Uterus (tissue), 4 donors: ENCODE results near the gene FUT4. TPM values are rescaled to one million over a fixed set of nuclear protein-coding genes. Genes with fewer than 3 reads are reported as not detected.

Experiments
- DNase-seq, 2 donors: peaks; one replicate each; pipeline ENCODE4 v3.0.0-alpha.2; 2019 to 2020
- H3K27ac ChIP-seq, 2 donors: fragments of 200-600 bp; sonication (generic); 1 replicate in 1 of 2; 2 replicates in 1 of 2; pipeline ENCODE4 v1.5.1; 2016 to 2018
- H3K27me3 ChIP-seq, 2 donors: fragments of 200-600 bp; sonication (generic); one replicate each; pipeline ENCODE4 v1.5.1; 2018 to 2019; ENCODE audit warnings: control low read depth in 1 of 2
- H3K36me3 ChIP-seq, 2 donors: fragments of 200-600 bp; sonication (generic); one replicate each; pipeline ENCODE4 v1.5.1; 2019; ENCODE audit warnings: control low read depth in 1 of 2
- H3K4me1 ChIP-seq, 2 donors: fragments of 200-600 bp; sonication (generic); one replicate each; pipeline ENCODE4 v1.5.1; 2018 to 2019; ENCODE audit warnings: control low read depth in 1 of 2
- H3K4me3 ChIP-seq, 2 donors: fragments of 200-600 bp; sonication (generic); 1 replicate in 1 of 2; 2 replicates in 1 of 2; pipeline ENCODE4 v1.5.1; 2018 to 2019; ENCODE audit warnings: mild to moderate bottlenecking in 1 of 2
- H3K9me3 ChIP-seq, 2 donors: fragments of 200-600 bp; sonication (generic); one replicate each; pipeline ENCODE4 v1.5.1; 2019; ENCODE audit warnings: control low read depth in 1 of 2
- POLR2A ChIP-seq, 2 donors: fragments of 450-650 bp; IDR thresholded peaks; one replicate each; pipeline ENCODE4 v1.6.1; 2016; ENCODE audit warnings: antibody characterized with exemption in 2 of 2, mild to moderate bottlenecking in 1 of 2, moderate library complexity in 1 of 2
- intact Hi-C: fragments of 100-400 bp; cut with DNase I; formaldehyde crosslinking; loops from one replicate; pipeline ENCODE4 v1.15.1; 2023; ENCODE audit warnings: low total_unique reads
- total RNA-seq, 4 donors: library from RNA; depleted of rRNA in 3 of 4; stranded (reverse); fragments of >200 nt in 3 of 4; gene quantifications; one replicate each; pipeline versions ENCODE4 v1.1.0 to v1.2.4, GENCODE V29; 2014 to 2023
- TF ChIP-seq, protein P1 (sequence below), 4 experiments: fragments of 200-600 bp in 2 of 4; fragments of 450-650 bp in 2 of 4; sonication (generic) in 2 of 4; IDR thresholded peaks; one replicate each; pipeline ENCODE4 v1.5.1; 2016 to 2019; ENCODE audit warnings: antibody characterized with exemption in 4 of 4, mild to moderate bottlenecking in 2 of 4, moderate library complexity in 1 of 4
- donor health status: DM: yes; HTN: yes; CAD: no.

Gene FUT4
- total RNA-seq, 4 donors from 2014 or later = 2.6 to 15.2 (median 9.2) TPM

DNA sequence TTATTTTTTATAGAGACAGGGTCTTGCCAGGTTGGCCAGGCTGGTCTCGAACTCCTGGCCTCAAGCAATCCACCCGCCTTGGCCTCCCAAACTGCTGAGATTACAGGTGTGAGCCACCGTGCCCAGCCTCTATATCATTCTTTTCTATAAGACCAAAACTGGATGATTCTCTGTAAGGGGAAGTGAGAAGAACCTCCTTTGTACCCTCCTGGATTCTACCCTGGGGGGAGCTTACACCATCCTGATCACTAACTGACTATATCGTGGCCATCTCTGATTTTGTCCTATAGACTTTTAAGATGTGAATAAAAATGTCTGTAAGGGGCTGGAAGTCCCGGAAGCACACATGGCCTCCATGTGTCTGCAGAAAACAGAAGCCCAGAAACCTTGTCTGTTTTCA, 32.6 kb downstream of the FUT4 start:
- Histone ChIP-seq H3K36me3 (no peaks in the 10 kb centered on the region), H3K4me1 (no peaks in the 10 kb centered on the region), H3K4me3 (no peak overlapping the region), H3K9me3 (no peaks in the 10 kb centered on the region), H3K27ac (no peak overlapping the region), H3K27me3 (no peaks in the 10 kb centered on the region)
- no peak for TF ChIP-seq POLR2A (IDR thresholded peaks at IDR 0.05)
- TF ChIP-seq, protein P1, sequence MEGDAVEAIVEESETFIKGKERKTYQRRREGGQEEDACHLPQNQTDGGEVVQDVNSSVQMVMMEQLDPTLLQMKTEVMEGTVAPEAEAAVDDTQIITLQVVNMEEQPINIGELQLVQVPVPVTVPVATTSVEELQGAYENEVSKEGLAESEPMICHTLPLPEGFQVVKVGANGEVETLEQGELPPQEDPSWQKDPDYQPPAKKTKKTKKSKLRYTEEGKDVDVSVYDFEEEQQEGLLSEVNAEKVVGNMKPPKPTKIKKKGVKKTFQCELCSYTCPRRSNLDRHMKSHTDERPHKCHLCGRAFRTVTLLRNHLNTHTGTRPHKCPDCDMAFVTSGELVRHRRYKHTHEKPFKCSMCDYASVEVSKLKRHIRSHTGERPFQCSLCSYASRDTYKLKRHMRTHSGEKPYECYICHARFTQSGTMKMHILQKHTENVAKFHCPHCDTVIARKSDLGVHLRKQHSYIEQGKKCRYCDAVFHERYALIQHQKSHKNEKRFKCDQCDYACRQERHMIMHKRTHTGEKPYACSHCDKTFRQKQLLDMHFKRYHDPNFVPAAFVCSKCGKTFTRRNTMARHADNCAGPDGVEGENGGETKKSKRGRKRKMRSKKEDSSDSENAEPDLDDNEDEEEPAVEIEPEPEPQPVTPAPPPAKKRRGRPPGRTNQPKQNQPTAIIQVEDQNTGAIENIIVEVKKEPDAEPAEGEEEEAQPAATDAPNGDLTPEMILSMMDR (IDR thresholded peaks at IDR 0.05) = no peak
- no peak for DNase-seq
- intact Hi-C loops = no loop called here

DNA sequence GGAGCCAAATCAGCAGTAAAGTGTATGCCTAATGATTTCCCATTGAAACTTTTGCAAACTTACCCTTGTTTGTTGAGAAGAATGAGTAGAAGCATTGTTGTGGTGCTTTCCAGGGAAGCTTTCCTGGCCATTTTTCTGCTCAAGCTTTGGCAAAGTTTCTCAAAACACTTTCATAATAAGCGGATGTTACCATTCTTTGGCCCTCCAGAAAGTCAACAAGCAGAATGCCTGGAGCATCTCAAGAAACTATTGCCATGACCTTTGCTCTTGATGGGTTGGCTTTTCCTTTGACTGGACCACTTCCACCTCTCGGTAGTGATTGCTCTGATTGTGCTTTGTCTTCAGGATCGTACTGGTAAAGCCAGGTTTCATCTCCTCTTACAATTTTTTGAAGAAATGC, 34.1 kb downstream of the FUT4 start:
- Histone ChIP-seq H3K36me3 (no peaks in the 10 kb centered on the region), H3K27ac (no peak overlapping the region), H3K9me3 (no peaks in the 10 kb centered on the region), H3K4me3 (no peak overlapping the region), H3K4me1 (no peaks in the 10 kb centered on the region), H3K27me3 (no peaks in the 10 kb centered on the region)
- DNase-seq = no peak
- intact Hi-C loops = no loop called here
- no peak for TF ChIP-seq POLR2A (IDR thresholded peaks at IDR 0.05)
- TF ChIP-seq, protein P1 (IDR thresholded peaks at IDR 0.05) = no peak

DNA sequence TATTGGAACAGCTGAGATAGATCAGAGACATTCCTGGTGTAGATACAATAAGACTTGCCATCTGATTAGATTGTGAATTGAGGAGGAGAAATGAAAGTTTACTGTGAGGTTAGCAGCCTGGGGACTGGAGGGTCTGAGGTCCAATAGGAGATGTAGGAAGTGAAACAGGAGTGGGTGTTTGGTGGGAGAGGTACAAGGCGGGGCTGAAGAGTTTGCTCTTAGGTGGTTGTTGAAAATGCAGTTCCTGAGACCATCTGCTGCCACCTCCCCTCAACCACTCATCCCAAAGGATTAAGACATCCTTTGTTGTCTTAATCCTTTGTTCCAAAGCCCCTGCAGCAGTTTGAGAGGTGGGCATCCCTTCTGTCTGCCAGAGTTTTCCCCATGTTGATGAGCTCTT, 38.2 kb downstream of the FUT4 start:
- H3K27me3 ChIP-seq = no peaks in the 10 kb centered on the region
- no peak for DNase-seq
- intact Hi-C loops = loop anchor here (10.0 kb wide), 1 partner anchor 67 kb away; the partner anchor contains the start of gene C11orf97
- no peak overlapping the region for H3K4me3 ChIP-seq
- H3K4me1 ChIP-seq = no peaks in the 10 kb centered on the region
- no peak for TF ChIP-seq POLR2A (IDR thresholded peaks at IDR 0.05)
- TF ChIP-seq, protein P1 (IDR thresholded peaks at IDR 0.05) = no peak
- no peaks in the 10 kb centered on the region for H3K36me3 ChIP-seq
- no peak overlapping the region for H3K27ac ChIP-seq
- H3K9me3 ChIP-seq = no peaks in the 10 kb centered on the region

DNA sequence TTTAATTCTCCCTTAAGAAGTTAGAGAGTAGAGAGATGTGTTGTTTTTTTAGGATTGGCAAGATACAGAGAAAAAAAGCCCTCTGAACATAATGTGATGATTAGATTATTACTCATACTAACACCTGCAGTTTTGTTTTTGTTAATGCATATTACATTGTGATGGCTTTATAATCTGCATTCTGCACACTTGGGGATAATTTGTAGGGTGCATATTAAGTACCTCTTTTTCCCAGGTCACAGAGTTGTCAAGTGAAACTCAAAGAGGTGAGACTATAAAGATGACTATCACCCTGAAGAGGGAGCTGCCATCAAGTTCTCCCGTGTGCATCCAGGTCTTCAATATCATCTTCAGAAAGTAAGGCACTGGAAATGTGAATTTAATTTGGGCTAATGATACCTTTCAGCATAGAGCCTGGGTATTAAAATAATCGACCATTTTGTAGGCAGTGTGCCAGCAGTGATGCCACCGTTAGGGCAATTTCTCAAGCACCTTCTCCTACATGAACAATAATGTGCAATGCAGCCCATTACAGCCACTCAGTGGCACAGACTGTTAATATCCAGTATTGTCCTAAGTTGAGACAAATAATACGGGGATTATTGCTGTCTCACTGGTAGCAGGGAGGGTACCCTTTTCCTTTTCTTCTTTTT, 39.6 kb downstream of the FUT4 start:
- no peaks in the 10 kb centered on the region for H3K4me1 ChIP-seq
- intact Hi-C loops = loop anchor here (10.0 kb wide), 1 partner anchor 69 kb away; the partner anchor contains the start of gene C11orf97
- TF ChIP-seq, protein P1 (IDR thresholded peaks at IDR 0.05) = no peak
- no peaks in the 10 kb centered on the region for H3K36me3 ChIP-seq
- H3K27ac ChIP-seq = no peak overlapping the region
- no peaks in the 10 kb centered on the region for H3K27me3 ChIP-seq
- H3K9me3 ChIP-seq = no peaks in the 10 kb centered on the region
- no peak for DNase-seq
- H3K4me3 ChIP-seq = no peak overlapping the region

DNA sequence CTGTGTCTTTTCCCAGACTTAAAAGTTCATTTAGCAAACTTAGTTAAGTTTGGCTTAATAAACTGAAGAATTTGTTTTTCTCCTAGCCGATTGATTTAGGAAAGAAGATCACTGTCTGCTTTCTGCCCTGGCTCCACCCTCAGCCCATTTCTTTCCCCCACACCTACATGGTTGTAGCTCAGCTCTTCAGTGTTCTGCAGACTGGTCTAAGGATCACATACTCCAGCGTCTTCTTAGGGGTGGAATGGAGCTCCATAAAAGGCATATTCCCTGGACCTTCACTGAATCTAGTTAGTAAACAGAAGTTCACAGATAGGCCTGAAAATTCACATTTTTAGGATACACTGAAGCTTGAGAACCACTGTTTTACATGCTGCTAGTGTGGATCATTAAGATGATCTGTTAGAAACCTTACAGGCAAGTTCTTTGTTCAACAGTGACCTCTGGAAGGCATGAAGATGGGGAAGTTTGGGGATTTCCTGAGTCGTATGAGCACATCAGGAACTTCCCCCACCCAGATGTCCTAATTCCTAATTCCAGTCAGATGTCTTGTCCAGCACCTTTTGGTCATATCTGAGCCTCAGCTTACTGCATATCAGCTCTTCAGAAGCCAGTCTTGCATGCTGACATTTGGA, 40.3 kb downstream of the FUT4 start:
- H3K4me1 ChIP-seq = no peaks in the 10 kb centered on the region
- intact Hi-C loops = loop anchor here (10.0 kb wide), 1 partner anchor 69 kb away; the partner anchor contains the start of gene C11orf97
- no peak overlapping the region for H3K4me3 ChIP-seq
- H3K36me3 ChIP-seq = no peaks in the 10 kb centered on the region
- no peak overlapping the region for H3K27ac ChIP-seq
- H3K9me3 ChIP-seq = no peaks in the 10 kb centered on the region
- no peak for DNase-seq
- no peaks in the 10 kb centered on the region for H3K27me3 ChIP-seq
- TF ChIP-seq, protein P1 (IDR thresholded peaks at IDR 0.05) = no peak
- TF ChIP-seq POLR2A (IDR thresholded peaks at IDR 0.05) = no peak
